Fibroblast of lung (primary cell): ENCODE measurements around the gene IL6. TPM values are rescaled to one million over a fixed set of nuclear protein-coding genes. Genes with fewer than 3 reads are reported as not detected.

ENCODE experiments used
- DNase-seq, 2 donors: peaks; one replicate each; pipeline versions ENCODE4 v3.0.0 to v3.0.0-alpha.2; 2010; ENCODE audit warnings: low read depth in 2 of 2
- H2AFZ ChIP-seq: 2 replicates; pipeline ENCODE4 v1.5.1; 2012; ENCODE audit warnings: low read length, control low read depth, inconsistent platforms
- H3K27ac ChIP-seq: 2 replicates; pipeline ENCODE4 v1.5.1; 2011; ENCODE audit warnings: low read length, control low read depth; ENCODE audit not compliant: insufficient read depth
- H3K27me3 ChIP-seq: 2 replicates; pipeline ENCODE4 v1.5.1; 2011; ENCODE audit warnings: mild to moderate bottlenecking, low read length; ENCODE audit not compliant: control insufficient read depth, insufficient read depth
- H3K36me3 ChIP-seq: 2 replicates; pipeline ENCODE4 v1.5.1; 2011; ENCODE audit warnings: low read length; ENCODE audit not compliant: control insufficient read depth, insufficient read depth
- H3K4me1 ChIP-seq: 2 replicates; pipeline ENCODE4 v1.5.1; 2011; ENCODE audit warnings: low read length; ENCODE audit not compliant: control insufficient read depth, insufficient read depth; ENCODE audit errors: extremely low read depth
- H3K4me2 ChIP-seq: 2 replicates; pipeline ENCODE4 v1.5.1; 2011; ENCODE audit warnings: low read length, control low read depth; ENCODE audit not compliant: insufficient read depth; ENCODE audit errors: extremely low read depth
- H3K4me3 ChIP-seq, 4 experiments: fragments of 200-600 bp in 1 of 4; sonication (generic) in 1 of 4; replicated peaks in 1 of 4; 2 replicates each; pipeline ENCODE4 v1.5.1; 2011 to 2016; ENCODE audit warnings: low read length in 4 of 4, low read depth in 3 of 4, mild to moderate bottlenecking in 3 of 4, control low read depth in 2 of 4, inconsistent platforms in 1 of 4, mixed read lengths in 1 of 4; ENCODE audit not compliant: insufficient read depth in 1 of 4; ENCODE audit errors: control extremely low read depth in 1 of 4
- H3K79me2 ChIP-seq: 2 replicates; pipeline ENCODE4 v1.5.1; 2012; ENCODE audit warnings: mild to moderate bottlenecking, low read length, inconsistent platforms; ENCODE audit not compliant: control insufficient read depth, insufficient read depth
- H3K9ac ChIP-seq: 2 replicates; pipeline ENCODE4 v1.5.1; 2011; ENCODE audit warnings: mild to moderate bottlenecking, low read length, control low read depth; ENCODE audit not compliant: insufficient read depth
- H3K9me3 ChIP-seq: 2 replicates; pipeline ENCODE4 v1.5.1; 2012; ENCODE audit warnings: low read depth, low read length; ENCODE audit not compliant: control insufficient read depth, insufficient read depth
- H4K20me1 ChIP-seq: 2 replicates; pipeline ENCODE4 v1.5.1; 2011; ENCODE audit warnings: low read length; ENCODE audit not compliant: control insufficient read depth, insufficient read depth; ENCODE audit errors: extremely low read depth
- EZH2 ChIP-seq: IDR thresholded peaks from 2 replicates; pipeline ENCODE4 v1.5.1; 2012; ENCODE audit warnings: low read length, control low read depth, mild to moderate bottlenecking; ENCODE audit errors: missing control alignments
- polyA plus RNA-seq, 2 donors: library from polyadenylated mRNA; depleted of rRNA in 1 of 2; stranded (reverse) in 1 of 2; unstranded in 1 of 2; fragments of >200 nt; gene quantifications; 2 replicates each; pipeline ENCODE4 v1.2.1, GENCODE V29; 2011 to 2012; ENCODE audit warnings: missing spikeins in 1 of 2
- total RNA-seq: library from RNA; depleted of rRNA; stranded (reverse); fragments of >200 nt; gene quantifications from 2 replicates; pipeline ENCODE4 v1.2.1, GENCODE V29; 2014
- TF ChIP-seq, protein P1 (sequence below), 2 donors: IDR thresholded peaks in 1 of 2; conservative IDR thresholded peaks in 1 of 2; 1 replicate in 1 of 2; 2 replicates in 1 of 2; pipeline ENCODE4 v1.5.1; 2011 to 2012; ENCODE audit warnings: low read length in 2 of 2, control low read depth in 1 of 2, inconsistent platforms in 1 of 2, low read depth in 1 of 2, mild to moderate bottlenecking in 1 of 2

IL6 gene
- total and polyA plus RNA-seq, 2 donors (not counting 1 experiment from before 2014, with no cell fraction given), result 20.2 to 33.7 TPM

- Histone ChIP-seq H3K4me2 (peak overlapping the region; percentile 65), H3K4me3 (no peak overlapping the region), H2AFZ (peak overlapping the region; percentile 10)
These were observed 54.3 kb downstream of the IL6 start for GRCh38 chr7:22781230-22781711.

More at GRCh38 chr7:22781230-22781711, 54.3 kb downstream of the IL6 start:
- H3K79me2 ChIP-seq, result no peaks in the 10 kb centered on the region
- no peaks in the 10 kb centered on the region for H3K9me3 ChIP-seq
- no peaks in the 10 kb centered on the region for H4K20me1 ChIP-seq
- H3K27ac ChIP-seq, result peak overlapping the region; percentile 57
- no peaks in the 10 kb centered on the region for H3K36me3 ChIP-seq
- no peaks in the 10 kb centered on the region for H3K27me3 ChIP-seq
- no peak overlapping the region for H3K9ac ChIP-seq
- peak; percentile 71 to 99 for DNase-seq
- no peak for TF ChIP-seq EZH2
- TF ChIP-seq, protein P1, sequence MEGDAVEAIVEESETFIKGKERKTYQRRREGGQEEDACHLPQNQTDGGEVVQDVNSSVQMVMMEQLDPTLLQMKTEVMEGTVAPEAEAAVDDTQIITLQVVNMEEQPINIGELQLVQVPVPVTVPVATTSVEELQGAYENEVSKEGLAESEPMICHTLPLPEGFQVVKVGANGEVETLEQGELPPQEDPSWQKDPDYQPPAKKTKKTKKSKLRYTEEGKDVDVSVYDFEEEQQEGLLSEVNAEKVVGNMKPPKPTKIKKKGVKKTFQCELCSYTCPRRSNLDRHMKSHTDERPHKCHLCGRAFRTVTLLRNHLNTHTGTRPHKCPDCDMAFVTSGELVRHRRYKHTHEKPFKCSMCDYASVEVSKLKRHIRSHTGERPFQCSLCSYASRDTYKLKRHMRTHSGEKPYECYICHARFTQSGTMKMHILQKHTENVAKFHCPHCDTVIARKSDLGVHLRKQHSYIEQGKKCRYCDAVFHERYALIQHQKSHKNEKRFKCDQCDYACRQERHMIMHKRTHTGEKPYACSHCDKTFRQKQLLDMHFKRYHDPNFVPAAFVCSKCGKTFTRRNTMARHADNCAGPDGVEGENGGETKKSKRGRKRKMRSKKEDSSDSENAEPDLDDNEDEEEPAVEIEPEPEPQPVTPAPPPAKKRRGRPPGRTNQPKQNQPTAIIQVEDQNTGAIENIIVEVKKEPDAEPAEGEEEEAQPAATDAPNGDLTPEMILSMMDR (conservative IDR thresholded peaks at IDR 0.05 in 1 of 2, IDR thresholded peaks at IDR 0.05 in 1 of 2; ENCODE audit: low read depth in 1 of 2, low read length in 2 of 2), result no peak
- H3K4me1 ChIP-seq, result peaks cover 6% of the 10 kb centered on the region

Other genes starting within 250 kb of the IL6 start
- gene STEAP1B, start 227.0 kb upstream of the IL6 start, total RNA-seq, result 10.3 and 14.7 TPM in 2 replicates
- 11.4 and 23.8 TPM in 2 replicates for gene STEAP1B, start 227.0 kb upstream of the IL6 start, polyA plus RNA-seq
- gene TOMM7, start 95.6 kb downstream of the IL6 start, total RNA-seq, result 239 and 377 TPM in 2 replicates
- 275 and 279 TPM in 2 replicates for gene TOMM7, start 95.6 kb downstream of the IL6 start, polyA plus RNA-seq